Measurements from ENCODE around the gene KRTCAP2.
"Not testable (repeated sequence)": the region's sequence is repeated elsewhere in the genome, so short reads cannot be mapped to it uniquely, and the experiment has no call there.

The KRTCAP2 gene

DNA sequence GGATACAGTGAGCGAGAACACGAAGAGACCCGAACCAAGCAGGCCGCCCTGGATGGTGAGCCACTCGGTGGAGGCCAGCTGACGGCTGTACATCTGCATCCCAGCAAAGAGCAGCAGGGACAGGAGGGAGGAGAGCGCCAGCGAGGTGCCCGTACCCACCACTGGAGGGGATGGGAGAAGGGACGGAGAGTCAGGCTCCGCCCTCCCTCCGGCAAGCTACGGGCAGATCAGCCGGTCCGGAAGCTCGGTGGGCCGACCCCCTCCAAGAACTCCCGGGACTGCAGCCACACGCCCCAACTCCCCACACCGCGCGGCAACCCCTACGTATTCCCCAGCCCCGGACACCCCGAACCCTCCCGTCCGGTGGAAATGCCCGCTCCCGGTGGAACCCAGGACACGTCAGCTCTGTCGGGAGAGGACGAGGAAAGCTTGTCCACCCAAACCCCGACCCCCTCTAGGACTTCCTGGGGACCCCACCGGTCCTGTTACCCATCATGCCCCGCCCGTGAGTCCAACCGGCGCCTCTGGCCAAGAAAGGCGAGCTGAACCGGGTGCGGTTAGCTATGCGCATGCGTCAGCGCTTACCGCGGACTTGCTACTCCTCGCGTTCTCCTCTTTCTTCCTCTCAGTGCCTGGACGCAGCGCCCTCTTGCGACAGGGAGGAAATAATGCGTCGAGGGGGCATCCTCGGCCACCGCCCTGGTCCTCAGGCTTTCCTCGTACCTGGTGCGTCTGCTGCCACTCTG, at the start of gene KRTCAP2:
Gene KRTCAP2, minus strand, starts transcription at position 573 of the 746 bp plus-strand sequence. Its CDS starts 80 bp downstream, at position 493.
- DNase-seq (ENCODE audit: low spot score) = peak; percentile 98

GRCh38 chr1:155220211-155220965, 47.3 kb upstream of the KRTCAP2 start:
- not testable (repeated sequence) for DNase-seq (ENCODE audit: low spot score)

- no peak for DNase-seq (ENCODE audit: low spot score)
These were observed 46.5 kb upstream of the KRTCAP2 start for GRCh38 chr1:155219592-155220031.

DNA sequence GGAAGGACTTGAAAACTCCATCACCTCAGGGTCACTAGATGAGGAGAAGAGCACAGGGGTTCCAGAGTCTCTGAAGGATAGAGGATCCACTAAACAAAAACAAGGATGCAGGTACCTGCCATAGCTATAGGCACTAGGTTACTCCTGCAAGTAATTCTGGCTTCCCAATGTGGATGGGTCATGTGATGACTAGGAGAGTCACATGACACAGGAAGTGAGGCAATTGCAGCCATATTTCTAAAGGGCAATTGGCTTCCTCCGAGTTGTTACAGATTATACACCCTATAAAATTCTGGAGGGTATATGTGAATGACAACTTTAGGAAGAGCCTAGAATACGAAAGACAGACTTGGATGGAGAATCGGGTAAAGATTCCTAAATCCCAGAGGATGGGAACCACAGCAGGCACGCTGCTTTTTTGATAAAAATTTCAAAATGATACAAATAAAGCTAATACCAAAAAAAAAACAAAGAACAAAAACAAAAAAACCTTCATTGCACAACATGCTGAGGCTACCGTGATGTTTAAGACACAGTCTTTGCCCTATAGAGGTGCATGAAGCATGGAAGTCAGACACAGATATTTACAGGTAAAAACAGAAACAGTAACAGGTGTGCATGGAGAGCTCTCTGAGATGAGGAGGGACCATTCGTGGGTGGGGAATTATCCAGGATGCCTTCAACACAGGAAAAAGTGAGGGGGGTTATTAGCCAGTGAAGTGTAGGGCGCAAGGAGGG, 45.9 kb upstream of the KRTCAP2 start:
- DNase-seq (ENCODE audit: low spot score) = no peak

DNA sequence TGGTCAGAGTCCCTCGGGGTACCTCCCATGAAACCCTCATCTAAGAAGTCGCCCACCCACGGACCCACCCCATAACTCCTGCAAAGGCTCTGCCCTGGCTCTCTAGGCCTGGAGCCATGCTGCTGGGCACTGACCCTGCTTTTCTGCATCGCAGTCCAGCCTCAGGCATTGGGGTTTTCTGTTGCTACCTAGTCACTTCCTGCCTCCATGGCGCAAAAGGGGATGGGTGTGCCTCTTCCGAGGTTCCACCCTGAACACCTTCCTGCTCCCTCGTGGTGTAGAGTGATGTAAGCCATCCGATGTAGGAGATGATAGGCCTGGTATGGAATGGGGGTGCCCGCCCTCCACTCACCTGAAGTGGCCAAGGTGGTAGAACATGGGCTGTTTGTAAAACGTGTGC, 41.6 kb upstream of the KRTCAP2 start:
- not testable (repeated sequence) for DNase-seq (ENCODE audit: low spot score)

GRCh38 chr1:155212051-155212440, 38.9 kb upstream of the KRTCAP2 start:
- not testable (repeated sequence) for DNase-seq (ENCODE audit: low spot score)

DNA sequence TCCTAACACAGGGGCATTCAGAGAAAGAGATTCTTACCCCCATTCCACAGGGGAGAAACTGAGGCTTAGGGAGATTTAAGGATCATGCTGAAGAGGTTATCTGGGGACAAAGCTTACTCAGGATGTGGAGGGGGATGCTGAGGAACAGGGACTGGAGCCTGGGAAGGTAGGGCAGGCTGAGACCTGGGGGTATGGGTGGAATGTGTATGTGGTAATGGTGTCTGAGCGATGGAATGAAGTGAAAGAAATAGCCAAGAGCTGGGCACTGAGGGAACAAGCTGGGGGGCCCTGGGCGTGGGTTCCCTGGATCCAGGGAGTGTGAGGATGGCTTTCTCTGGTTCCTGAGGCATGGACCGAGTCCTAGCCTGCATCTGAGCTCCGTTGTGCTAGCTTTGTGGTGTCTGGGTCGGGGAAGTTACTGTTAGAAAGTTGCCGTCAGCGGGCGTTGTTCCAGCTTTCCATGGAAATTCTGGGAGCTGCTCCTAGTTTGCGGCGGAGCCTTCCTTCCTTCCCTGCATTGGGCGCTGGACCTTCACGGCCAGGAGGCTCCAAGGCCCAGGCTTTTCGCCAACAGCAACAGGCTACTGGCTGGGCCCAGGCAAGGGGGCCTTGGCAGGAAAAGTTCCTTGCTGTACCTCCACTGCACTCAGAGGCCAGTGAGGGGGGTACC, 38.4 kb upstream of the KRTCAP2 start:
- DNase-seq (ENCODE audit: low spot score) = not testable (repeated sequence)

DNA sequence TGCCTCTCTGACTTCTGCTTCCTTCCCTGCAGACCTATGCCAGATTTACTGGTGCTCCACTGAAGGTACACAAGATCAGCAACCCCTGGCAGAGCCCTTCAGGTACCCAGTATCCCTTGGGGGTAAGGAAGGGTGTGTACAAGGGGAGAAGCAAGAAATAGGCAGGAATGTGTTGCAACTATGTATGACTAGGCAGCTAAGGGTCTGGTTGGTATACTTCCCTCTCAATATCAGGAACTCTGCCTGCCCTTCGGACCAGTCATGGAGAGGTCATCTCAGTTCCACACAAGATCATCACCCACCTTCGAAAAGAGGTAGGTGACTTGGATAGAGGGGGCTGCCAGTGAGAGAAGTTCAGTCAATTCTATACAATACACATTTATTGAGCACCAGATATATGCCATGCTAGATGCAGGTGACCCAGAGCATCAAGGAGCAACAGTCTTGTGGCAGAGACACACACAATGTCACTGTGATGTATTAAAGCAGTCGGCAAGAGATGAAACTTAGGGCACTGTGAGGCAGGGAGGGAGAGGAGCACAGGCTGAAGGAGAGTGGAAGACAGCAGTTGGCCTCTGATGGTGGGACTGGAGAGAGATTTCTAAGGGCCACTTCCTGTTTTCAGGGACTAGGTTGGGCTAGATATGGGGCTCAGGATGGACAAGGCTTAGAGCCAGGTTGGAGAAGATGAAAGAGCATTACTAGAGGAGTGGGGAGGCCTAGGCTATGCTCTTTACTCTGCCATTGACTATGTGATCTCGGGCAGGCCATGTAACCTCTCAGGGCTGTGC, 37.4 kb upstream of the KRTCAP2 start:
- no peak for DNase-seq (ENCODE audit: low spot score)

- no peak for DNase-seq (ENCODE audit: low spot score)
These were observed 36.2 kb upstream of the KRTCAP2 start for GRCh38 chr1:155209312-155209721.

DNA sequence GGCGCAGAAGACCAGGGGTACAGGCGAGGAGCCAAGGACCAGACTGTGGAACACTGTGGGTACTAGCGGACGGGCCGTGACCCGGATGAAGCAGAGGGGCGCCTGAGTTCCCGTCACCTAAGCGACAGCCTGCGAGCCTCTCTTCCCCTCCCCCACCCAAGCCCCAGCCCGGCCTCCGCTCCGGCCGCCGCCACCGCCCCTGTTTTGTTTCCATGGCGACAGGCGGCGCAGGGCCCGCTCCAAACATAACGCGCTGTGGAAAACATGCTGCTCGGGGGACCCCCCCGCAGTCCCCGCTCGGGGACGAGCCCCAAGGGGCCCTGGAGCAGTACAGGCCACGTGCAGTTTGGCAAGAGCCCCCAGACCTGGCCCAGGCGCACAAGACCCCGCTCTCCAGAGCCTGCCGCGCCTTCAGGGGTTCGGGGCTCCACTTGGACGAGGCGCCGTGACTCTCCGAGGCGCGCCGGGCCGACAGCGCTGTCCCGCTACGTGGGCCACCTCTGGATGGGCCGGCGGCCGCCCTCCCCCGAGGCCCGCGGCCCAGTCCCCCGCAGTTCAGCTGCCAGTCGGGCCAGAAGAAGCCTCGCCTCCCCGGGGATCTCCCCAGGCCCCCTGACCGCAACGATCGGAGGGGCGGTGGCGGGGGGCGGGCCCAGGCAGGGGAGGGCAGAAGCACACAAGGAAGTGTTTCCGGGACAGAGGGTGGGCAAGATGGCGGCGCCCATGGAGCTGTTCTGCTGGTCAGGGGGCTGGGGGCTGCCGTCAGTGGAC, 35.6 kb upstream of the KRTCAP2 start, which contains the start of gene MTX1:
Gene MTX1, plus strand, starts transcription at position 155 of the 771 bp plus-strand sequence. Its CDS starts 110 bp downstream, at position 265.
- DNase-seq (ENCODE audit: low spot score) = peak; percentile 93

DNA sequence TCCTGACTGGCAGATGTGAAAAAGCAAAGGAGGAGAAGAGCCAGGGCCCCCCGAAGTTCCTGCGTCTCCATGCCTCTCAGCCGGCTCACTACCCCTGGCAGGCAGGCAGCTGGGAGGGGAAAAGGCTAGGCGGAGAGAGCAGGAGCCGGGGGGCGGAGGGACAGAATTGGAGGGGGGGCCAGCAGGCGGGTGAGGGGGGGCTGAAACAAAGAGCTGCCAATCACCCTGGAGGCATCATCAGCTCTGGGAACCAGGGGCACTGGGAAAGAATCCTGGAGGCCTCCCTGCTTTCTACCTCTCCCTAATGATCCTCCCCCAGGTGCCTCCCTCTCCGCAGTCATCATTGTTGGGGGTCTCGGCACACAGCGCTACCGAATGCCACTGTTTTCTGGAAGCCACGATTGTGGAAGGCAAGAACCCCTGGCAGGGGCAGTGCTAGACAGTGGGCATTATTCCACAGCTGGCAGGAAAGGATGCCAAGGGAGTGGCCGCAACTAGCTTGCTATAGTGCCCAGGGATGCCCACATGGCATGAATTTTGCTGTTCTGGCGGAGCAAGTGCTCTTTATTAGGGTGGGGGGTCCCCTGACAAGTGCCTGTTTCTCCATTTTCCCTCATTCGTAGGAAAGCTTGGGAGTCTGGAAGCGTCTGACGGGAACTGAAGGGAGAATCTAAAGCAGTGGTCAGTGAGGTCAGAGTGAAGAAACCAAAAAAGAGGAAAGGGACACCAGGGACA, 34.9 kb upstream of the KRTCAP2 start, which contains the start of gene THBS3:
Gene THBS3, minus strand, starts transcription at position 92 of the 735 bp plus-strand sequence. Its CDS starts 21 bp downstream, at position 71.
- DNase-seq (ENCODE audit: low spot score) = peak; percentile 77

GRCh38 chr1:155206891-155207805, 34.0 kb upstream of the KRTCAP2 start:
- DNase-seq (ENCODE audit: low spot score) = peak; percentile 87

GRCh38 chr1:155205969-155206593, 33.0 kb upstream of the KRTCAP2 start:
- no peak for DNase-seq (ENCODE audit: low spot score)

- DNase-seq (ENCODE audit: low spot score) = no peak
These were observed 31.9 kb upstream of the KRTCAP2 start for GRCh38 chr1:155205035-155205434.

DNA sequence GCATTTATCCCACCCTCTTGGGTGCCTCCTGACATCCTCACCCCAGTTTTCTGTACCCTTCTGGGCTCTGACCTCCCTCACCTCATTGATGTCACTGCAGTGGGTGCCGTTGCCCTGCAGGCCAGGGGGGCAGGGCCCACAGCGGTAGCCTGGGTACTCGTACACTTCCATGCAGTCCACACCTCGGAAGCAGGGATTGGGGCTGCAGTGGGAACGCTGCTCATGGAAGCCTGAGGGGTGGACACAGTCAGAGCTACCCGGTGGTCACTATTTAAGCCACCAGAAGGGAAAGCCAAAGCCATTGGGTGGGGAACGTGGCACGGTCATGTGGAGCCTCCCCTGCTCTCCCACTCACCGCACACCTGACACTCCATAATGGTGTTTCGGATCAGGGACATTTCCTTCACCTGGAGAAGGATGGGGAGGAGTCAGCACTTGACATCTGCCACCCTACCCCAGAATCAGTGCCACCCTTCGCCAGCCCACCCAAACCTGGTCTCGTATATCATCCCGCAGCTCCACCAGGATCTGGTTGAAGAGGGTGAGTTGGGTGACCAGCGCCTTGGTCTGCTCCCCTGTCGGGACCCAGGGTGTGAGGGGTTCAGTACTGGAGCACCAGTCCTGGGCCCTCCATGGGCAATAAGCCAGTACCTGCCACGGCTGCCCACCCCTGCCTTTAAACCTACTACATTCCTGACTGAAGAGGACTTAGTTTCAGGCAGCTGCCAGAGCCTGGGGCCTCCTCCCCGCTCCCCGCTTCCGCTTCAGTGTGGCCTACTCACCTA, 29.8 kb upstream of the KRTCAP2 start:
- no peak for DNase-seq (ENCODE audit: low spot score)

GRCh38 chr1:155202198-155202597, 29.1 kb upstream of the KRTCAP2 start:
- DNase-seq (ENCODE audit: low spot score) = no peak

GRCh38 chr1:155200920-155201319, 27.8 kb upstream of the KRTCAP2 start:
- DNase-seq (ENCODE audit: low spot score) = no peak

Measured in D341Med (cell line).